ENCODE results near the gene PCDH17.

PCDH17 gene

DNA sequence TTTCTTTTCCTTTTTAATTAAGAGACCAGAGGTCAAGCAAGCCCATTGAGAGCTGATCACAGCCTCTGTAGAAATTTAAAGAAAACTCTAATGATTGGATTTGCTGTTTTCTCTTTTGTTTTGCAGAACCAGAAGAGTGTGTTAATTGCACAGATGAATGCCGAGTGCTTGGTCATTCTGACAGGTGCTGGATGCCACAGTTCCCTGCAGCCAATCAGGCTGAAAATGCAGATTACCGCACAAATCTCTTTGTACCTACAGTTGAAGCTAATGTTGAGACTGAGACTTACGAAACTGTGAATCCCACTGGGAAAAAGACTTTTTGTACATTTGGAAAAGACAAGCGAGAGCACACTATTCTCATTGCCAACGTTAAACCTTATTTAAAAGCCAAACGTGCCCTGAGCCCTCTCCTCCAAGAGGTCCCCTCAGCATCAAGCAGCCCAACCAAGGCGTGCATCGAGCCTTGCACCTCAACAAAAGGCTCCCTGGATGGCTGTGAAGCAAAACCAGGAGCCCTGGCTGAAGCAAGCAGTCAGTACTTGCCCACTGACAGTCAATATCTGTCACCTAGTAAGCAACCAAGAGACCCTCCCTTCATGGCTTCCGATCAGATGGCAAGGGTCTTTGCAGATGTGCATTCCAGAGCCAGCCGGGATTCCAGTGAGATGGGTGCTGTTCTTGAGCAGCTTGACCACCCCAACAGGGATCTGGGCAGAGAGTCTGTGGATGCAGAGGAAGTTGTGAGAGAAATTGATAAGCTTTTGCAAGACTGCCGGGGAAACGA, 93.1 kb downstream of the PCDH17 start:
- no peak for DNase-seq
- Histone ChIP-seq H2AFZ (ENCODE audit: low read depth, low read length) (no peak overlapping the region), H3K79me2 (ENCODE audit: insufficient read depth, low read length) (no peaks in the 10 kb centered on the region), H3K9ac (ENCODE audit: low read depth, low read length) (no peak overlapping the region), H3K4me3 (ENCODE audit: low read depth in 1 of 2, low read length in 2 of 2) (no peak overlapping the region), H3K36me3 (ENCODE audit: insufficient read depth, low read length) (no peaks in the 10 kb centered on the region), H3K9me3 (ENCODE audit: insufficient read depth, low read length, severe bottlenecking) (no peaks in the 10 kb centered on the region), H3K27me3 (ENCODE audit: insufficient read depth, low read length, poor library complexity) (no peaks in the 10 kb centered on the region), H3K4me2 (ENCODE audit: insufficient read depth, low read length) (no peak overlapping the region), H4K20me1 (ENCODE audit: insufficient read depth, low read length) (no peaks in the 10 kb centered on the region), H3K27ac (ENCODE audit: low read length) (no peak overlapping the region), H3K4me1 (ENCODE audit: insufficient read depth, low read length) (no peaks in the 10 kb centered on the region)
- no peak for TF ChIP-seq EZH2 (IDR thresholded peaks at IDR 0.05; ENCODE audit: borderline replicate concordance, low read depth, low read length, severe bottlenecking)
- TF ChIP-seq, protein P1, sequence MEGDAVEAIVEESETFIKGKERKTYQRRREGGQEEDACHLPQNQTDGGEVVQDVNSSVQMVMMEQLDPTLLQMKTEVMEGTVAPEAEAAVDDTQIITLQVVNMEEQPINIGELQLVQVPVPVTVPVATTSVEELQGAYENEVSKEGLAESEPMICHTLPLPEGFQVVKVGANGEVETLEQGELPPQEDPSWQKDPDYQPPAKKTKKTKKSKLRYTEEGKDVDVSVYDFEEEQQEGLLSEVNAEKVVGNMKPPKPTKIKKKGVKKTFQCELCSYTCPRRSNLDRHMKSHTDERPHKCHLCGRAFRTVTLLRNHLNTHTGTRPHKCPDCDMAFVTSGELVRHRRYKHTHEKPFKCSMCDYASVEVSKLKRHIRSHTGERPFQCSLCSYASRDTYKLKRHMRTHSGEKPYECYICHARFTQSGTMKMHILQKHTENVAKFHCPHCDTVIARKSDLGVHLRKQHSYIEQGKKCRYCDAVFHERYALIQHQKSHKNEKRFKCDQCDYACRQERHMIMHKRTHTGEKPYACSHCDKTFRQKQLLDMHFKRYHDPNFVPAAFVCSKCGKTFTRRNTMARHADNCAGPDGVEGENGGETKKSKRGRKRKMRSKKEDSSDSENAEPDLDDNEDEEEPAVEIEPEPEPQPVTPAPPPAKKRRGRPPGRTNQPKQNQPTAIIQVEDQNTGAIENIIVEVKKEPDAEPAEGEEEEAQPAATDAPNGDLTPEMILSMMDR (IDR thresholded peaks at IDR 0.05; ENCODE audit: borderline replicate concordance, extremely low read depth, low read length, poor library complexity, severe bottlenecking): no peak
- ATAC-seq (ENCODE audit: insufficient read depth, low read depth): no peak

GRCh38 chr13:57725480-57725879, 93.9 kb downstream of the PCDH17 start:
- ATAC-seq (ENCODE audit: insufficient read depth, low read depth): no peak
- TF ChIP-seq, protein P1 (IDR thresholded peaks at IDR 0.05; ENCODE audit: borderline replicate concordance, extremely low read depth, low read length, poor library complexity, severe bottlenecking): no peak
- TF ChIP-seq EZH2 (IDR thresholded peaks at IDR 0.05; ENCODE audit: borderline replicate concordance, low read depth, low read length, severe bottlenecking): no peak
- H3K79me2 ChIP-seq (ENCODE audit: insufficient read depth, low read length): no peaks in the 10 kb centered on the region
- no peaks in the 10 kb centered on the region for H3K4me1 ChIP-seq (ENCODE audit: insufficient read depth, low read length)
- DNase-seq: no peak
- H3K9ac ChIP-seq (ENCODE audit: low read depth, low read length): no peak overlapping the region
- no peak overlapping the region for H3K4me2 ChIP-seq (ENCODE audit: insufficient read depth, low read length)
- H4K20me1 ChIP-seq (ENCODE audit: insufficient read depth, low read length): no peaks in the 10 kb centered on the region
- no peak overlapping the region for H2AFZ ChIP-seq (ENCODE audit: low read depth, low read length)
- H3K36me3 ChIP-seq (ENCODE audit: insufficient read depth, low read length): no peaks in the 10 kb centered on the region
- H3K4me3 ChIP-seq (ENCODE audit: low read depth in 1 of 2, low read length in 2 of 2): no peak overlapping the region
- H3K27me3 ChIP-seq (ENCODE audit: insufficient read depth, low read length, poor library complexity): no peaks in the 10 kb centered on the region
- no peak overlapping the region for H3K27ac ChIP-seq (ENCODE audit: low read length)
- H3K9me3 ChIP-seq (ENCODE audit: insufficient read depth, low read length, severe bottlenecking): no peaks in the 10 kb centered on the region

DNA sequence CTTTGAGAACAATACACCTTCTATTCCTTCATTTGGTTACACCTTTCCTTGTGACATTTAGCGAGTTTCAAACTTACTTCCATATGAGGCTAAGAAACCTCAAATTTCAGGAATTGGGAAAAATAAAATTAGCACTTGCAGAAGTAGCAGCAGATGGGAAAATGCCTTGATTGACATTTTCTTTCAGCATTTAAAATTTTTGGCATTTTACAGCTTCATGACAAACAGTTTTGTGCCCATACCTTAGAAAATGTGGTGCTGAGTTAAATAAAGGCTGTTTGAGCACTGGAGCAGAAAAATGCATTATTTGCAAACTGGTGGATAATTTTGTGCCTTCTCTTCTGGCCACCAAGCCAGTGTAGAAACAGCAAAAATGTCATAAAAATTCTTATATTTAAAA, 95.4 kb downstream of the PCDH17 start:
- Histone ChIP-seq H3K79me2 (ENCODE audit: insufficient read depth, low read length) (no peaks in the 10 kb centered on the region), H3K9ac (ENCODE audit: low read depth, low read length) (no peak overlapping the region), H3K27ac (ENCODE audit: low read length) (no peak overlapping the region), H3K4me1 (ENCODE audit: insufficient read depth, low read length) (no peaks in the 10 kb centered on the region), H4K20me1 (ENCODE audit: insufficient read depth, low read length) (no peaks in the 10 kb centered on the region), H3K36me3 (ENCODE audit: insufficient read depth, low read length) (no peaks in the 10 kb centered on the region), H3K27me3 (ENCODE audit: insufficient read depth, low read length, poor library complexity) (no peaks in the 10 kb centered on the region), H3K4me3 (ENCODE audit: low read depth in 1 of 2, low read length in 2 of 2) (no peak overlapping the region), H3K4me2 (ENCODE audit: insufficient read depth, low read length) (no peak overlapping the region), H2AFZ (ENCODE audit: low read depth, low read length) (no peak overlapping the region), H3K9me3 (ENCODE audit: insufficient read depth, low read length, severe bottlenecking) (no peaks in the 10 kb centered on the region)
- no peak for ATAC-seq (ENCODE audit: insufficient read depth, low read depth)
- TF ChIP-seq, protein P1 (IDR thresholded peaks at IDR 0.05; ENCODE audit: borderline replicate concordance, extremely low read depth, low read length, poor library complexity, severe bottlenecking): no peak
- TF ChIP-seq EZH2 (IDR thresholded peaks at IDR 0.05; ENCODE audit: borderline replicate concordance, low read depth, low read length, severe bottlenecking): no peak
- DNase-seq: no peak
